VCaP (cell line): ENCODE measurements around the gene JUNB.
A peak's percentile ranks its signal among the peaks of the same experiment; 100 is the strongest.

ENCODE experiments used
- H3K27ac ChIP-seq: fragments of 450-650 bp; 2 replicates; pipeline ENCODE4 v1.5.1; 2017
- CTCF ChIP-seq: fragments of 450-650 bp; conservative IDR thresholded peaks from 2 replicates; pipeline ENCODE4 v1.5.1; 2017; ENCODE audit warnings: mild to moderate bottlenecking, moderate library complexity

Gene JUNB

GRCh38 chr19:12791345-12792050 is at the start of gene JUNB:
JUNB (plus strand) TSS chr19:12791486; CDS start chr19:12791772, 286 bp downstream.
- TF ChIP-seq CTCF = no peak; the same call in 1 of the 2 replicates
- H3K27ac ChIP-seq = peak within 1 kb of the TSS; percentile 91

- no peak overlapping the region for H3K27ac ChIP-seq
These were observed 46.0 kb upstream of the JUNB start for GRCh38 chr19:12745166-12745897.

GRCh38 chr19:12748489-12748888 is 42.8 kb upstream of the JUNB start:
- no peak overlapping the region for H3K27ac ChIP-seq
- no peak for TF ChIP-seq CTCF

More at GRCh38 chr19:12745166-12745897, 46.0 kb upstream of the JUNB start:
- no peak for TF ChIP-seq CTCF

GRCh38 chr19:12749938-12750521 is 41.3 kb upstream of the JUNB start:
- no peak overlapping the region for H3K27ac ChIP-seq
- no peak for TF ChIP-seq CTCF

- no peak overlapping the region for H3K27ac ChIP-seq
These were observed 40.4 kb upstream of the JUNB start for GRCh38 chr19:12750851-12751250.

GRCh38 chr19:12751635-12752034 is 39.7 kb upstream of the JUNB start, which contains the start of gene BEST2:
BEST2 (plus strand) TSS chr19:12751791; CDS start chr19:12752593, 802 bp downstream.
- no peak within 1 kb of the TSS for H3K27ac ChIP-seq
- no peak for TF ChIP-seq CTCF

More at GRCh38 chr19:12750851-12751250, 40.4 kb upstream of the JUNB start:
- TF ChIP-seq CTCF = no peak

- no peak overlapping the region for H3K27ac ChIP-seq
- no peak for TF ChIP-seq CTCF
These were observed 39.1 kb upstream of the JUNB start for GRCh38 chr19:12752056-12752781.
